H1 (cell line): ENCODE measurements around the gene LOXL4. TPM values are rescaled to one million over a fixed set of nuclear protein-coding genes. Genes with fewer than 3 reads are reported as not detected.

Experiments used
- CTCF ChIA-PET: fragments of 300-600 bp; sonication (Branson Sonifier 250); formaldehyde crosslinking; loops from one replicate; lab custom pipeline; 2021; ENCODE audit not compliant: partially characterized antibody; lab: Charles Lee
- POLR2A ChIA-PET: fragments of 300-600 bp; sonication (Branson Sonifier 250); formaldehyde crosslinking; loops from one replicate; lab custom pipeline; 2021; ENCODE audit warnings: inconsistent platforms; ENCODE audit not compliant: partially characterized antibody; lab: Charles Lee
- DNase-seq, 2 experiments: peaks; one replicate each; pipeline versions ENCODE4 v3.0.0 to v3.0.0-alpha.2; 2010 to 2022; ENCODE audit warnings: low spot score in 2 of 2, low read depth in 1 of 2, mixed read lengths in 1 of 2
- FAIRE-seq: peaks from 2 replicates; lab custom pipeline; 2011; peaks lifted over from hg19 to GRCh38; lab: Jason Lieb, UNC
- H2AFZ ChIP-seq: 2 replicates; pipeline ENCODE4 v1.8.1; 2012; ENCODE audit warnings: low read length, inconsistent platforms
- H2AK5ac ChIP-seq: 2 replicates; pipeline ENCODE4 v1.6.1; 2013; ENCODE audit warnings: low read depth, low read length
- H2BK120ac ChIP-seq: replicated peaks from 2 replicates; pipeline ENCODE3; 2013; ENCODE audit warnings: low read depth, low read length, inconsistent platforms
- H2BK12ac ChIP-seq: 2 replicates; pipeline ENCODE4 v1.6.1; 2013; ENCODE audit warnings: low read depth, low read length
- H2BK15ac ChIP-seq: 2 replicates; pipeline ENCODE4 v1.6.1; 2013; ENCODE audit warnings: low read length
- H2BK20ac ChIP-seq: 2 replicates; pipeline ENCODE4 v1.6.1; 2013; ENCODE audit warnings: low read length
- H2BK5ac ChIP-seq: 2 replicates; pipeline ENCODE4 v1.6.1; 2013; ENCODE audit warnings: low read depth, low read length
- H3K14ac ChIP-seq: 2 replicates; pipeline ENCODE4 v1.6.1; 2013; ENCODE audit warnings: inconsistent platforms; ENCODE audit not compliant: insufficient read length
- H3K18ac ChIP-seq: 2 replicates; pipeline ENCODE4 v1.6.1; 2013; ENCODE audit warnings: low read length; ENCODE audit errors: extremely low read depth
- H3K23ac ChIP-seq: 2 replicates; pipeline ENCODE4 v1.6.1; 2013; ENCODE audit warnings: inconsistent platforms; ENCODE audit not compliant: insufficient read length
- H3K23me2 ChIP-seq: 2 replicates; pipeline ENCODE4 v1.6.1; 2013; ENCODE audit warnings: low read depth, low read length
- H3K27ac ChIP-seq: 2 replicates; pipeline ENCODE4 v1.6.1; 2011; ENCODE audit warnings: low read depth, low read length, inconsistent platforms
- H3K27me3 ChIP-seq, 4 experiments: replicated peaks in 1 of 4; 1 replicate in 1 of 4; 2 replicates in 3 of 4; pipeline versions ENCODE4 v1.6.1 to v1.8.1; 2011 to 2013; ENCODE audit warnings: low read length in 3 of 4, mild to moderate bottlenecking in 3 of 4, inconsistent platforms in 2 of 4, mixed read lengths in 2 of 4, moderate library complexity in 1 of 4; ENCODE audit not compliant: control insufficient read depth in 3 of 4, insufficient read depth in 3 of 4; ENCODE audit errors: extremely low read depth in 1 of 4
- H3K36me3 ChIP-seq, 4 experiments: 2 replicates each; pipeline versions ENCODE4 v1.6.1 to v1.8.1; 2011 to 2013; ENCODE audit warnings: mild to moderate bottlenecking in 4 of 4, low read length in 3 of 4, moderate library complexity in 2 of 4, control low read depth in 1 of 4, inconsistent platforms in 1 of 4; ENCODE audit not compliant: insufficient read depth in 4 of 4, control insufficient read depth in 2 of 4
- H3K4ac ChIP-seq: replicated peaks from 2 replicates; pipeline ENCODE3; 2013; ENCODE audit warnings: low read length, low read depth, mixed read lengths, inconsistent platforms; ENCODE audit not compliant: insufficient read length
- H3K4me1 ChIP-seq, 4 experiments: replicated peaks in 1 of 4; 1 replicate in 1 of 4; 2 replicates in 3 of 4; pipeline versions ENCODE4 v1.6.1 to v1.8.1; 2011 to 2013; ENCODE audit warnings: low read length in 3 of 4, inconsistent platforms in 2 of 4, mixed read lengths in 1 of 4; ENCODE audit not compliant: insufficient read depth in 4 of 4, control insufficient read depth in 3 of 4
- H3K4me2 ChIP-seq, 2 experiments: 2 replicates each; pipeline versions ENCODE4 v1.6.1 to v1.8.1; 2011 to 2013; ENCODE audit warnings: low read depth in 2 of 2, low read length in 2 of 2, control low read depth in 1 of 2, inconsistent platforms in 1 of 2, mild to moderate bottlenecking in 1 of 2; ENCODE audit not compliant: insufficient read depth in 1 of 2
- H3K4me3 ChIP-seq, 4 experiments: fragments of 200-600, 300-600 bp in 1 of 4; sonication (generic), shearing (Covaris generic), sonication (Bioruptor Twin) in 1 of 4; 2 replicates each; pipeline versions ENCODE4 v1.5.1 to v1.8.1; 2011 to 2016; ENCODE audit warnings: low read length in 4 of 4, low read depth in 3 of 4, control low read depth in 2 of 4, inconsistent platforms in 2 of 4, mild to moderate bottlenecking in 2 of 4, mixed read lengths in 1 of 4, moderate library complexity in 1 of 4; ENCODE audit not compliant: insufficient read depth in 2 of 4; ENCODE audit errors: extremely low read depth in 1 of 4
- H3K56ac ChIP-seq: replicated peaks from 2 replicates; pipeline ENCODE3; 2013; ENCODE audit warnings: low read depth, mild to moderate bottlenecking, mixed read lengths, low read length, inconsistent platforms; ENCODE audit not compliant: insufficient read length
- H3K79me1 ChIP-seq: 2 replicates; pipeline ENCODE4 v1.6.1; 2013; ENCODE audit warnings: low read depth, low read length, control low read depth
- H3K79me2 ChIP-seq, 2 experiments: 2 replicates each; pipeline versions ENCODE4 v1.6.1 to v1.8.1; 2012 to 2013; ENCODE audit warnings: low read length in 2 of 2, mild to moderate bottlenecking in 2 of 2, inconsistent platforms in 1 of 2; ENCODE audit not compliant: insufficient read depth in 2 of 2, control insufficient read depth in 1 of 2
- H3K9ac ChIP-seq, 4 experiments: replicated peaks in 1 of 4; 1 replicate in 1 of 4; 2 replicates in 3 of 4; pipeline versions ENCODE4 v1.6.1 to v1.8.1; 2011 to 2013; ENCODE audit warnings: low read depth in 3 of 4, low read length in 3 of 4, control low read depth in 2 of 4, mild to moderate bottlenecking in 2 of 4, moderate library complexity in 2 of 4, inconsistent platforms in 1 of 4; ENCODE audit errors: extremely low read depth in 1 of 4
- H3K9me3 ChIP-seq, 2 experiments: 2 replicates each; pipeline versions ENCODE4 v1.6.1 to v1.8.1; 2012 to 2013; ENCODE audit warnings: mild to moderate bottlenecking in 2 of 2, moderate library complexity in 2 of 2, control low read depth in 1 of 2, inconsistent platforms in 1 of 2, low read depth in 1 of 2, low read length in 1 of 2, mixed read lengths in 1 of 2; ENCODE audit not compliant: insufficient read depth in 2 of 2
- H4K20me1 ChIP-seq, 2 experiments: replicated peaks in 1 of 2; 2 replicates each; pipeline versions ENCODE3 to v1.8.1; 2011 to 2013; ENCODE audit warnings: inconsistent platforms in 2 of 2, low read length in 2 of 2, mild to moderate bottlenecking in 1 of 2; ENCODE audit not compliant: insufficient read depth in 2 of 2, control insufficient read depth in 1 of 2
- H4K5ac ChIP-seq: 2 replicates; pipeline ENCODE4 v1.6.1; 2013; ENCODE audit warnings: low read length, low read depth, mixed read lengths, inconsistent platforms; ENCODE audit not compliant: insufficient read length
- H4K8ac ChIP-seq: 2 replicates; pipeline ENCODE4 v1.8.0; 2013; ENCODE audit warnings: mild to moderate bottlenecking, moderate library complexity, low read length, inconsistent platforms; ENCODE audit not compliant: insufficient read depth; ENCODE audit errors: extremely low read depth
- H4K91ac ChIP-seq: replicated peaks from 2 replicates; pipeline ENCODE3; 2013; ENCODE audit warnings: low read length, mixed read lengths, inconsistent platforms; ENCODE audit not compliant: insufficient read length
- BCL11A ChIP-seq, 2 experiments: IDR thresholded peaks; one replicate each; pipeline ENCODE4 v1.6.1; 2011; ENCODE audit warnings: low read depth in 2 of 2, low read length in 2 of 2, mild to moderate bottlenecking in 2 of 2
- FOSL1 ChIP-seq: IDR thresholded peaks from 2 replicates; pipeline ENCODE4 v1.6.1; 2011; ENCODE audit warnings: mild to moderate bottlenecking, low read depth, low read length, moderate library complexity; ENCODE audit not compliant: insufficient read depth
- KDM1A ChIP-seq: fragments of 200-600, 300-600 bp; sonication (generic); IDR thresholded peaks from 2 replicates; pipeline ENCODE4 v1.7.1; 2016; ENCODE audit warnings: mild to moderate bottlenecking, low read length, borderline replicate concordance
- NRF1 ChIP-seq: IDR thresholded peaks from 2 replicates; pipeline ENCODE4 v1.6.1; 2011; ENCODE audit warnings: mild to moderate bottlenecking, low read depth, low read length, improper control_type of control experiment
- POLR2A ChIP-seq, 2 experiments: IDR thresholded peaks; 1 replicate in 1 of 2; 2 replicates in 1 of 2; pipeline ENCODE4 v1.6.1; 2011; ENCODE audit warnings: low read depth in 2 of 2, low read length in 2 of 2, mild to moderate bottlenecking in 2 of 2; ENCODE audit errors: control extremely low read depth in 1 of 2
- RAD21 ChIP-seq, 2 experiments: IDR thresholded peaks in 1 of 2; conservative IDR thresholded peaks in 1 of 2; 2 replicates each; pipeline ENCODE4 v1.6.1; 2011; ENCODE audit warnings: low read depth in 2 of 2, low read length in 2 of 2, improper control_type of control experiment in 1 of 2, inconsistent platforms in 1 of 2, mild to moderate bottlenecking in 1 of 2, moderate library complexity in 1 of 2
- RFX5 ChIP-seq: IDR thresholded peaks from 2 replicates; pipeline ENCODE4 v1.6.1; 2011; ENCODE audit warnings: low read depth, low read length, improper control_type of control experiment, borderline replicate concordance
- SP2 ChIP-seq: IDR thresholded peaks from 2 replicates; pipeline ENCODE4 v1.6.1; 2012; ENCODE audit warnings: mild to moderate bottlenecking, low read length, inconsistent platforms
- YY1 ChIP-seq: IDR thresholded peaks from 2 replicates; pipeline ENCODE4 v1.6.1; 2011; ENCODE audit warnings: low read depth, mild to moderate bottlenecking, low read length
- WGBS, 2 experiments: shearing (Covaris generic) in 1 of 2; methylation state at CpG; one replicate each; pipeline versions ENCODE4 v1.1.6 to v1.1.7; 2013 to 2015; ENCODE audit warnings: low lambda C conversion rate in 2 of 2, mixed read lengths in 2 of 2, inconsistent platforms in 1 of 2, low coverage in 1 of 2, missing lambda C conversion rate in 1 of 2; ENCODE audit not compliant: insufficient replicate concordance in 2 of 2, insufficient coverage in 1 of 2, insufficient read length in 1 of 2; ENCODE audit errors: extremely low coverage in 1 of 2, missing lambda C conversion rate in 1 of 2; 5-methylcytosine and 5-hydroxymethylcytosine counted together
- polyA plus RNA-seq, 7 experiments: library from polyadenylated mRNA; depleted of rRNA in 3 of 7; stranded (reverse) in 5 of 7; unstranded in 2 of 7; fragments of >200 nt in 5 of 7; fragments of 200-250 nt in 2 of 7; gene quantifications; 1 replicate in 5 of 7; 2 replicates in 1 of 7; 4 replicates in 1 of 7; pipeline versions ENCODE4 v1.2.1 to v1.2.3, GENCODE V29; 2011 to 2013; ENCODE audit warnings: missing spikeins in 2 of 7, mixed read lengths in 2 of 7
- total RNA-seq: library from RNA; stranded (reverse); fragmentation: NEBNext Ultra II Directional; extraction: Animal tissue kit (Norgen Biotek cat#: 25700); gene quantifications from 2 replicates; pipeline ENCODE4 v1.2.1, GENCODE V29; 2021
- TF ChIP-seq, protein P1 (sequence below): IDR thresholded peaks from 2 replicates; pipeline ENCODE4 v1.6.1; 2012; ENCODE audit warnings: inconsistent platforms
- TF ChIP-seq, protein P2 (sequence below): IDR thresholded peaks from 2 replicates; pipeline ENCODE4 v1.6.1; 2012; ENCODE audit warnings: inconsistent platforms

The LOXL4 gene
- total and polyA plus RNA-seq, 2 of the 8 experiments (the other 6 are each of a cell fraction or from before 2014, with no cell fraction given): 0.13 to 0.27 TPM

- Histone ChIP-seq H3K4me1 (peaks cover 0 to 12% (median 6%) of the 10 kb centered on the region in 4 experiments; a peak in 5 of 7 replicates), H3K23ac (no peak overlapping the region), H3K79me2 (no peaks in the 10 kb centered on the region), H4K8ac (no peak overlapping the region), H3K9ac (no peak overlapping the region), H3K36me3 (no peaks in the 10 kb centered on the region), H2BK15ac (no peak overlapping the region), H3K27me3 (peaks cover 0 to 5% (median 1%) of the 10 kb centered on the region in 4 experiments; a peak in 3 of 7 replicates), H4K91ac (no peak overlapping the region), H3K4me3 (no peak overlapping the region), H3K9me3 (no peaks in the 10 kb centered on the region), H3K18ac (no peak overlapping the region), H2BK20ac (no peak overlapping the region), H2BK12ac (no peak overlapping the region), H3K56ac (no peak overlapping the region), H4K5ac (no peak overlapping the region), H3K27ac (no peak overlapping the region), H4K20me1 (no peaks in the 10 kb centered on the region), H3K4me2 (no peak overlapping the region), H2BK120ac (no peak overlapping the region), H2BK5ac (no peak overlapping the region; the same call in 1 of the 2 replicates), H3K79me1 (no peaks in the 10 kb centered on the region), H2AFZ (peak overlapping the region; percentile 4; the same call in 1 of the 2 replicates), H2AK5ac (no peak overlapping the region), H3K4ac (no peak overlapping the region), H3K14ac (no peak overlapping the region), H3K23me2 (peaks cover 2% of the 10 kb centered on the region; the same call in 1 of the 2 replicates)
- FAIRE-seq: peak; percentile 70
- WGBS, 2 experiments: 80% methylated on average over 9 of the region's 9 CpGs; no CpG with 5 or more reads in 1 of the 2 experiments
- ChIA-PET CTCF (interaction anchor here (0.8 to 2.6 kb wide), 6 partner anchors 11 to 36 kb away, joined by 3 to 17 read pairs (median 8); no protein-coding TSS in a partner anchor), POLR2A (no interaction called here)
- no peak for DNase-seq
- TF ChIP-seq KDM1A (no peak), POLR2A (IDR thresholded peaks at IDR 0.05; ENCODE audit: control extremely low read depth in 1 of 2, low read depth in 2 of 2, low read length in 2 of 2) (no peak), SP2 (no peak), YY1 (no peak), RAD21 (IDR thresholded peaks at IDR 0.05 in 1 of 2, conservative IDR thresholded peaks at IDR 0.05 in 1 of 2; ENCODE audit: low read depth in 2 of 2, low read length in 2 of 2) (no peak), BCL11A (IDR thresholded peaks at IDR 0.05; ENCODE audit: low read depth in 2 of 2, low read length in 2 of 2) (no peak), RFX5 (no peak), FOSL1 (no peak), NRF1 (no peak)
- TF ChIP-seq, protein P1, sequence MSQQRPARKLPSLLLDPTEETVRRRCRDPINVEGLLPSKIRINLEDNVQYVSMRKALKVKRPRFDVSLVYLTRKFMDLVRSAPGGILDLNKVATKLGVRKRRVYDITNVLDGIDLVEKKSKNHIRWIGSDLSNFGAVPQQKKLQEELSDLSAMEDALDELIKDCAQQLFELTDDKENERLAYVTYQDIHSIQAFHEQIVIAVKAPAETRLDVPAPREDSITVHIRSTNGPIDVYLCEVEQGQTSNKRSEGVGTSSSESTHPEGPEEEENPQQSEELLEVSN: no peak
- TF ChIP-seq, protein P2, sequence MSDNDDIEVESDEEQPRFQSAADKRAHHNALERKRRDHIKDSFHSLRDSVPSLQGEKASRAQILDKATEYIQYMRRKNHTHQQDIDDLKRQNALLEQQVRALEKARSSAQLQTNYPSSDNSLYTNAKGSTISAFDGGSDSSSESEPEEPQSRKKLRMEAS: no peak
Observed at GRCh38 chr10:98273057-98273850, 5.3 kb upstream of the LOXL4 start.
